Esophagus squamous epithelium (tissue), 4 donors: ENCODE data around the gene METTL16.

Source experiments
- CTCF ChIP-seq, 6 experiments: fragments of 450-650 bp in 4 of 6; fragments of 200-600 bp in 2 of 6; sonication (generic) in 2 of 6; IDR thresholded peaks; one replicate each; pipeline ENCODE4 v1.5.1; 2016 to 2019; ENCODE audit warnings: antibody characterized with exemption in 6 of 6, mild to moderate bottlenecking in 4 of 6, moderate library complexity in 4 of 6
- POLR2A ChIP-seq, 4 donors: fragments of 450-650 bp; IDR thresholded peaks; one replicate each; pipeline ENCODE4 v1.6.1; 2017; ENCODE audit warnings: antibody characterized with exemption in 4 of 4, mild to moderate bottlenecking in 4 of 4, moderate library complexity in 3 of 4

GRCh38 chr17:2393954-2394749 lies 117.5 kb downstream of the METTL16 start:
- TF ChIP-seq CTCF (IDR thresholded peaks at IDR 0.05) (no peak), POLR2A (IDR thresholded peaks at IDR 0.05) (no peak)
